SK-N-SH treated with all-trans-retinoic acid at 6 μM for 48 hours (cell line): ENCODE data around the gene RRP36.

Experiments used
- CSDC2 ChIP-seq: fragments of 250-450 bp; sonication (Bioruptor Pico); IDR thresholded peaks from 2 replicates; pipeline ENCODE4 v1.5.0; 2020; ENCODE audit warnings: mild to moderate bottlenecking, moderate library complexity
- ISL1 ChIP-seq: fragments of 250-450 bp; sonication (Bioruptor Pico); IDR thresholded peaks from 2 replicates; pipeline ENCODE4 v2.1.2; 2022; ENCODE audit warnings: mild to moderate bottlenecking, moderate library complexity
- PATZ1 ChIP-seq: fragments of 250-450 bp; sonication (Bioruptor Pico); IDR thresholded peaks from 2 replicates; pipeline ENCODE4 v1.8.0; 2020; ENCODE audit warnings: mild to moderate bottlenecking, moderate library complexity, borderline replicate concordance
- PPARA ChIP-seq: fragments of 250-450 bp; sonication (Bioruptor Pico); IDR thresholded peaks from 2 replicates; pipeline ENCODE4 v1.5.0; 2020; ENCODE audit warnings: mild to moderate bottlenecking, borderline replicate concordance
- RARB ChIP-seq: fragments of 250-450 bp; sonication (Bioruptor Pico); IDR thresholded peaks from 2 replicates; pipeline ENCODE4 v1.8.0; 2021; ENCODE audit warnings: mild to moderate bottlenecking, moderate library complexity
- TSHZ2 ChIP-seq: fragments of 250-450 bp; sonication (Bioruptor Pico); IDR thresholded peaks from 2 replicates; pipeline ENCODE4 v1.5.0; 2020; ENCODE audit warnings: mild to moderate bottlenecking, moderate library complexity
- ZFP3 ChIP-seq: fragments of 250-450 bp; sonication (Bioruptor Pico); IDR thresholded peaks from 2 replicates; pipeline ENCODE4 v1.5.0; 2020; ENCODE audit warnings: mild to moderate bottlenecking, moderate library complexity
- ZFP30 ChIP-seq: fragments of 450-650 bp; formaldehyde crosslinking; IDR thresholded peaks from 2 replicates; pipeline ENCODE4 v1.5.0; 2022; ENCODE audit warnings: mild to moderate bottlenecking, moderate library complexity
- ZNF565 ChIP-seq: fragments of 450-650 bp; formaldehyde crosslinking; conservative IDR thresholded peaks from 2 replicates; pipeline ENCODE4 v1.5.0; 2020; ENCODE audit warnings: low read depth, mild to moderate bottlenecking, moderate library complexity
- ZNF8 ChIP-seq: fragments of 450-650 bp; formaldehyde crosslinking; IDR thresholded peaks from 2 replicates; pipeline ENCODE4 v1.5.0; 2020; ENCODE audit warnings: mild to moderate bottlenecking, moderate library complexity
- TF ChIP-seq, protein P1 (sequence below): fragments of 250-450 bp; sonication (Bioruptor Pico); IDR thresholded peaks from 2 replicates; pipeline ENCODE4 v1.5.1; 2020; ENCODE audit warnings: low read depth, mild to moderate bottlenecking, moderate library complexity

GRCh38 chr6:43016943-43017334 is 4.5 kb upstream of the RRP36 start:
- TF ChIP-seq PATZ1 (no peak), ZNF8 (CRISPR knock-in tag) (no peak), TSHZ2 (CRISPR knock-in tag) (no peak), ZFP30 (no peak), CSDC2 (CRISPR knock-in tag) (no peak), ISL1 (CRISPR knock-in tag) (no peak), RARB (CRISPR knock-in tag) (no peak), ZFP3 (no peak), PPARA (no peak), ZNF565 (CRISPR knock-in tag) (no peak)
- TF ChIP-seq, protein P1, sequence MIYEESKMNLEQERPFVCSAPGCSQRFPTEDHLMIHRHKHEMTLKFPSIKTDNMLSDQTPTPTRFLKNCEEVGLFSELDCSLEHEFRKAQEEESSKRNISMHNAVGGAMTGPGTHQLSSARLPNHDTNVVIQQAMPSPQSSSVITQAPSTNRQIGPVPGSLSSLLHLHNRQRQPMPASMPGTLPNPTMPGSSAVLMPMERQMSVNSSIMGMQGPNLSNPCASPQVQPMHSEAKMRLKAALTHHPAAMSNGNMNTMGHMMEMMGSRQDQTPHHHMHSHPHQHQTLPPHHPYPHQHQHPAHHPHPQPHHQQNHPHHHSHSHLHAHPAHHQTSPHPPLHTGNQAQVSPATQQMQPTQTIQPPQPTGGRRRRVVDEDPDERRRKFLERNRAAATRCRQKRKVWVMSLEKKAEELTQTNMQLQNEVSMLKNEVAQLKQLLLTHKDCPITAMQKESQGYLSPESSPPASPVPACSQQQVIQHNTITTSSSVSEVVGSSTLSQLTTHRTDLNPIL, result no peak
